K562 (cell line): Measurements from ENCODE around the gene DPH1. TPM values are rescaled to one million over a fixed set of nuclear protein-coding genes. Genes with fewer than 3 reads are reported as not detected.

Experiments
- ATAC-seq: fragments of 200-7000 bp; cut with Tn5 transposase; 3 replicates; pipeline ENCODE4 v1.9.1; 2020; ENCODE audit warnings: moderate library complexity
- BruUV-seq: library from RNA; stranded (reverse); fragments of 400-500 nt; replicated peaks from 2 replicates; lab custom pipeline; 2021; lab: Mats Ljungman, UMichigan
- CTCF ChIA-PET: fragments of 300-600 bp; formaldehyde crosslinking; extraction: SDS; loops from one replicate; lab custom pipeline; 2021; ENCODE audit warnings: low intra/inter-chr PET ratio; lab: Yijun Ruan, JAX
- POLR2A ChIA-PET: fragments of 300-600, 350-650 bp; sonication (Branson Sonifier 250); formaldehyde crosslinking; extraction: SDS; loops from one replicate; lab custom pipeline; 2021; ENCODE audit warnings: antibody characterized with exemption, inconsistent platforms; lab: Yijun Ruan, JAX
- DNase-seq, 4 experiments: peaks; one replicate each; pipeline versions ENCODE4 v3.0.0 to v3.0.0-alpha.2; 2011 to 2018; ENCODE audit warnings: low spot score in 3 of 4, mixed read lengths in 3 of 4; ENCODE audit errors: extremely low read depth in 1 of 4
- FAIRE-seq: peaks from 2 replicates; lab custom pipeline; 2011; peaks lifted over from hg19 to GRCh38; lab: Jason Lieb, UNC
- H2AFZ ChIP-seq: 2 replicates; pipeline ENCODE4 v1.6.0; 2011; ENCODE audit warnings: low read depth, low read length, control low read depth, inconsistent platforms
- H3K27ac ChIP-seq: fragments of 200-600 bp; 3 replicates; pipeline ENCODE4 v1.8.0; 2011; ENCODE audit warnings: low read depth, mild to moderate bottlenecking, control low read depth, inconsistent platforms, low read length, moderate library complexity, mixed read lengths; ENCODE audit errors: extremely low read depth
- H3K27me3 ChIP-seq, 2 experiments: fragments of 300-600 bp in 1 of 2; 2 replicates in 1 of 2; 3 replicates in 1 of 2; pipeline versions ENCODE4 v1.6.0 to v1.8.0; 2011; ENCODE audit warnings: inconsistent platforms in 2 of 2, low read length in 2 of 2, mild to moderate bottlenecking in 1 of 2, mixed read lengths in 1 of 2, moderate library complexity in 1 of 2; ENCODE audit not compliant: control insufficient read depth in 2 of 2, insufficient read depth in 2 of 2
- H3K36me3 ChIP-seq: fragments of 300-600 bp; 3 replicates; pipeline ENCODE4 v1.8.0; 2011; ENCODE audit warnings: mild to moderate bottlenecking, low read length, inconsistent platforms; ENCODE audit not compliant: control insufficient read depth, insufficient read depth
- H3K4me1 ChIP-seq, 2 experiments: fragments of 200-600 bp in 1 of 2; replicated peaks in 1 of 2; 2 replicates in 1 of 2; 3 replicates in 1 of 2; pipeline versions ENCODE4 v1.5.1 to v1.8.0; 2011; ENCODE audit warnings: inconsistent platforms in 2 of 2, low read length in 2 of 2, mild to moderate bottlenecking in 1 of 2, mixed read lengths in 1 of 2, moderate library complexity in 1 of 2; ENCODE audit not compliant: control insufficient read depth in 2 of 2, insufficient read depth in 2 of 2
- H3K4me2 ChIP-seq: 2 replicates; pipeline ENCODE4 v1.6.1; 2011; ENCODE audit warnings: low read length, control low read depth, inconsistent platforms, mixed read lengths; ENCODE audit not compliant: insufficient read depth
- H3K4me3 ChIP-seq: fragments of 200-600 bp; sonication (generic), shearing (Covaris generic); 2 replicates; pipeline ENCODE4 v1.5.1; 2016; ENCODE audit warnings: control low read depth, inconsistent platforms
- H3K79me2 ChIP-seq: fragments of 200-600 bp; 3 replicates; pipeline ENCODE4 v1.8.0; 2011; ENCODE audit warnings: low read length, inconsistent platforms; ENCODE audit not compliant: control insufficient read depth, insufficient read depth
- H3K9ac ChIP-seq, 2 experiments: 2 replicates each; pipeline versions ENCODE4 v1.6.0 to v1.6.1; 2011; ENCODE audit warnings: low read depth in 2 of 2, low read length in 2 of 2, control low read depth in 1 of 2, inconsistent platforms in 1 of 2, mild to moderate bottlenecking in 1 of 2, mixed read lengths in 1 of 2; ENCODE audit not compliant: insufficient read depth in 1 of 2
- H3K9me1 ChIP-seq: one replicate; pipeline ENCODE4 v1.6.0; 2011; ENCODE audit warnings: inconsistent platforms, mild to moderate bottlenecking, low read length, moderate library complexity; ENCODE audit not compliant: control insufficient read depth, insufficient read depth
- H3K9me3 ChIP-seq: replicated peaks from 2 replicates; pipeline ENCODE4 v1.5.1; 2011; ENCODE audit warnings: low read depth, low read length, inconsistent platforms; ENCODE audit not compliant: control insufficient read depth, insufficient read depth
- H4K20me1 ChIP-seq: replicated peaks from 2 replicates; pipeline ENCODE4 v1.6.1; 2011; ENCODE audit warnings: low read length, inconsistent platforms, mixed read lengths; ENCODE audit not compliant: control insufficient read depth, insufficient read depth
- HNRNPH1 ChIP-seq: fragments of 200-400 bp; formaldehyde crosslinking; optimal IDR thresholded peaks from 2 replicates; pipeline ENCODE3; 2017; ENCODE audit warnings: low read depth, mild to moderate bottlenecking, low read length, moderate library complexity
- RB1 ChIP-seq: fragments of 450-650 bp; IDR thresholded peaks from 2 replicates; pipeline ENCODE4 v1.6.1; 2017; ENCODE audit warnings: low read depth, mild to moderate bottlenecking
- STAT5A ChIP-seq: IDR thresholded peaks from 2 replicates; pipeline ENCODE4 v1.6.1; 2012; ENCODE audit warnings: low read length, inconsistent platforms, borderline replicate concordance
- YBX1 ChIP-seq: fragments of 450-650 bp; IDR thresholded peaks from 2 replicates; pipeline ENCODE4 v1.7.1; 2016; ENCODE audit warnings: mild to moderate bottlenecking
- ZEB2 ChIP-seq: fragments of 450-650 bp; IDR thresholded peaks from 2 replicates; pipeline ENCODE4 v1.6.1; 2016
- ZNF780A ChIP-seq: fragments of 250-450 bp; sonication (Bioruptor Pico); IDR thresholded peaks from 2 replicates; pipeline ENCODE4 v1.5.0; 2021; ENCODE audit warnings: mild to moderate bottlenecking
- WGBS: fragments of 100-300 bp; shearing (Covaris generic); methylation state at CpG from one replicate; pipeline ENCODE4 v1.1.6; 2016; ENCODE audit warnings: low coverage, mixed read lengths; ENCODE audit not compliant: insufficient coverage; ENCODE audit errors: missing lambda C conversion rate; 5-methylcytosine and 5-hydroxymethylcytosine counted together
- in situ Hi-C: fragments of 300-500 bp; cut with MboI; formaldehyde crosslinking; loops from 4 replicates; pipeline ENCODE4 v1.15.0; 2018; ENCODE audit warnings: inconsistent platforms, mixed read lengths
- intact Hi-C: fragments of 100-400 bp; cut with micrococcal nuclease; formaldehyde crosslinking; loops from 2 replicates; pipeline ENCODE4 v1.14.2; 2022
- polyA plus RNA-seq, 8 experiments: library from polyadenylated mRNA; depleted of rRNA in 4 of 8; stranded (reverse) in 5 of 8; unstranded in 3 of 8; fragments of >200 nt; fragmentation: Nextera tagmentation in 2 of 8; fragmentation: Illumina TruSeq in 1 of 8; extraction: Ambion mirVana in 2 of 8; extraction: Trizol in 1 of 8; gene quantifications; 2 replicates each; pipeline versions ENCODE4 v1.2.1 to v1.2.3, GENCODE V29; 2011 to 2014; ENCODE audit warnings: inconsistent platforms in 1 of 8, missing spikeins in 1 of 8
- total RNA-seq, 7 experiments: library from RNA; depleted of rRNA in 6 of 7; stranded (reverse); fragments of >200 nt in 6 of 7; fragmentation: Illumina TruSeq in 2 of 7; extraction: Trizol in 2 of 7; gene quantifications; 2 replicates each; pipeline versions ENCODE4 v1.2.1 to v1.2.3, GENCODE V29; 2011 to 2021; ENCODE audit warnings: low replicate concordance in 1 of 7
- TF ChIP-seq, protein P1 (sequence below): fragments of 450-650 bp; IDR thresholded peaks from 2 replicates; pipeline ENCODE4 v1.6.1; 2018; ENCODE audit not compliant: partially characterized antibody
- TF ChIP-seq, protein P2 (sequence below): sonication (generic); formaldehyde crosslinking; IDR thresholded peaks from 2 replicates; pipeline ENCODE4 v1.4.0; 2020; ENCODE audit warnings: mild to moderate bottlenecking, missing genetic modification reagents
- TF ChIP-seq, protein P3 (sequence below): fragments of 250-450 bp; sonication (Bioruptor Pico); IDR thresholded peaks from 2 replicates; pipeline ENCODE4 v1.5.0; 2020; ENCODE audit warnings: mild to moderate bottlenecking, borderline replicate concordance

DPH1 gene
- total and polyA plus RNA-seq, 9 of the 15 experiments (the other 6 are each of a cell fraction or from before 2014, with no cell fraction given) = 0.42 to 40.6 (median 20.2) TPM

DNA sequence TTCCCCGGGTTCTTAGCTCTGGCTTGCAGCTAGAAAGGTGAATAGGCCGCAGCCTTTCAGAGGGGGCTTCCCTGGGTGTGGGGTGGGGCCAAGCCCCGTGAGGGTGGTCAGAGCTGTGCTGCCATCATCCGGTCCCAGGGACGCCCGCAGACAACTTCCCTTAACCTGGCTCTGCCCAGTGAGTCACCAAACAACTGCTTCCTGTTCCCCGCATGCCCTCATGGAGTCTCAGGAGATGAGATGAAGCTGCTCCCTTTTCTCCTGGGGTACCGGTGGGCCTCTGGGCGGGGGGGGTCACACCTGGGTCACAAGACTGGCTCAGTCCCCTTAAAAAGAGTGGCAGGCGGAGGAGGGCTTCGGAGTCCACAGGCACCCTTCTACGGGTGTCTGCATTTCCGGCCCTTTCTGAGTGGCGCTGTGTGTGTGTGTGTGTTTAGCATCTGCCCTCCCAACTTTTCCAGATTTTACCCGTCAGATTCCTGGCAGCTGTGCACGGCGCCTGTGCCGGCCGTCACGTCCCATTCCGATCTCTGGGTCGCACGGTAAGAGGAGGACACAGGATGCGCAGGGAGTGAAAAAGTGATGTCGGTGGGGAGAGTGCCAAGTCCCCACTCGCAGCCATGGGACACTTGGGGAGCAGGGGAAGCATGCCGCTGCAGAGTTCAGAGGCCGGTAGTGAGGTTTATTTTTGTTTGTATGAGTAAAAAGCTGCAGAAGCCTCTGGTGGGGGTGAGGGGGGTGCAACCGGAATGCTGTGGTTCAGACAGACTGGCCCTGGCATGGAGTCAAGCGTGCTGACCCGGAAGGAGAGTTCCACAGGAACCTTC lies 41.7 kb downstream of the DPH1 start:
- CTCF ChIA-PET = no interaction called here
- TF ChIP-seq, protein P1, sequence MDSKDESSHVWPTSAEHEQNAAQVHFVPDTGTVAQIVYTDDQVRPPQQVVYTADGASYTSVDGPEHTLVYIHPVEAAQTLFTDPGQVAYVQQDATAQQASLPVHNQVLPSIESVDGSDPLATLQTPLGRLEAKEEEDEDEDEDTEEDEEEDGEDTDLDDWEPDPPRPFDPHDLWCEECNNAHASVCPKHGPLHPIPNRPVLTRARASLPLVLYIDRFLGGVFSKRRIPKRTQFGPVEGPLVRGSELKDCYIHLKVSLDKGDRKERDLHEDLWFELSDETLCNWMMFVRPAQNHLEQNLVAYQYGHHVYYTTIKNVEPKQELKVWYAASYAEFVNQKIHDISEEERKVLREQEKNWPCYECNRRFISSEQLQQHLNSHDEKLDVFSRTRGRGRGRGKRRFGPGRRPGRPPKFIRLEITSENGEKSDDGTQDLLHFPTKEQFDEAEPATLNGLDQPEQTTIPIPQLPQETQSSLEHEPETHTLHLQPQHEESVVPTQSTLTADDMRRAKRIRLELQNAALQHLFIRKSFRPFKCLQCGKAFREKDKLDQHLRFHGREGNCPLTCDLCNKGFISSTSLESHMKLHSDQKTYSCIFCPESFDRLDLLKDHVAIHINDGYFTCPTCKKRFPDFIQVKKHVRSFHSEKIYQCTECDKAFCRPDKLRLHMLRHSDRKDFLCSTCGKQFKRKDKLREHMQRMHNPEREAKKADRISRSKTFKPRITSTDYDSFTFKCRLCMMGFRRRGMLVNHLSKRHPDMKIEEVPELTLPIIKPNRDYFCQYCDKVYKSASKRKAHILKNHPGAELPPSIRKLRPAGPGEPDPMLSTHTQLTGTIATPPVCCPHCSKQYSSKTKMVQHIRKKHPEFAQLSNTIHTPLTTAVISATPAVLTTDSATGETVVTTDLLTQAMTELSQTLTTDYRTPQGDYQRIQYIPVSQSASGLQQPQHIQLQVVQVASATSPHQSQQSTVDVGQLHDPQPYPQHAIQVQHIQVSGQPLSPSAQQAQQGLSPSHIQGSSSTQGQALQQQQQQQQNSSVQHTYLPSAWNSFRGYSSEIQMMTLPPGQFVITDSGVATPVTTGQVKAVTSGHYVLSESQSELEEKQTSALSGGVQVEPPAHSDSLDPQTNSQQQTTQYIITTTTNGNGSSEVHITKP = no peak
- TF ChIP-seq ZNF780A (no peak), STAT5A (no peak), HNRNPH1 (no peak), YBX1 (no peak), RB1 (no peak), ZEB2 (no peak)
- TF ChIP-seq, protein P2, sequence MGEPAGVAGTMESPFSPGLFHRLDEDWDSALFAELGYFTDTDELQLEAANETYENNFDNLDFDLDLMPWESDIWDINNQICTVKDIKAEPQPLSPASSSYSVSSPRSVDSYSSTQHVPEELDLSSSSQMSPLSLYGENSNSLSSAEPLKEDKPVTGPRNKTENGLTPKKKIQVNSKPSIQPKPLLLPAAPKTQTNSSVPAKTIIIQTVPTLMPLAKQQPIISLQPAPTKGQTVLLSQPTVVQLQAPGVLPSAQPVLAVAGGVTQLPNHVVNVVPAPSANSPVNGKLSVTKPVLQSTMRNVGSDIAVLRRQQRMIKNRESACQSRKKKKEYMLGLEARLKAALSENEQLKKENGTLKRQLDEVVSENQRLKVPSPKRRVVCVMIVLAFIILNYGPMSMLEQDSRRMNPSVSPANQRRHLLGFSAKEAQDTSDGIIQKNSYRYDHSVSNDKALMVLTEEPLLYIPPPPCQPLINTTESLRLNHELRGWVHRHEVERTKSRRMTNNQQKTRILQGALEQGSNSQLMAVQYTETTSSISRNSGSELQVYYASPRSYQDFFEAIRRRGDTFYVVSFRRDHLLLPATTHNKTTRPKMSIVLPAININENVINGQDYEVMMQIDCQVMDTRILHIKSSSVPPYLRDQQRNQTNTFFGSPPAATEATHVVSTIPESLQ (CRISPR knock-in tag) = no peak
- TF ChIP-seq, protein P3, sequence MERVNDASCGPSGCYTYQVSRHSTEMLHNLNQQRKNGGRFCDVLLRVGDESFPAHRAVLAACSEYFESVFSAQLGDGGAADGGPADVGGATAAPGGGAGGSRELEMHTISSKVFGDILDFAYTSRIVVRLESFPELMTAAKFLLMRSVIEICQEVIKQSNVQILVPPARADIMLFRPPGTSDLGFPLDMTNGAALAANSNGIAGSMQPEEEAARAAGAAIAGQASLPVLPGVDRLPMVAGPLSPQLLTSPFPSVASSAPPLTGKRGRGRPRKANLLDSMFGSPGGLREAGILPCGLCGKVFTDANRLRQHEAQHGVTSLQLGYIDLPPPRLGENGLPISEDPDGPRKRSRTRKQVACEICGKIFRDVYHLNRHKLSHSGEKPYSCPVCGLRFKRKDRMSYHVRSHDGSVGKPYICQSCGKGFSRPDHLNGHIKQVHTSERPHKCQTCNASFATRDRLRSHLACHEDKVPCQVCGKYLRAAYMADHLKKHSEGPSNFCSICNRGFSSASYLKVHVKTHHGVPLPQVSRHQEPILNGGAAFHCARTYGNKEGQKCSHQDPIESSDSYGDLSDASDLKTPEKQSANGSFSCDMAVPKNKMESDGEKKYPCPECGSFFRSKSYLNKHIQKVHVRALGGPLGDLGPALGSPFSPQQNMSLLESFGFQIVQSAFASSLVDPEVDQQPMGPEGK (CRISPR knock-in tag) = no peak
- ATAC-seq (no peak), DNase-seq (no peak), FAIRE-seq (no peak)
- intact Hi-C loops = no loop called here
- in situ Hi-C loops = no loop called here
- no peak overlapping the region for H3K4me2 ChIP-seq
- no peak overlapping the region for H3K9ac ChIP-seq
- H3K9me3 ChIP-seq = no peaks in the 10 kb centered on the region
- BruUV-seq = no TSS peak
- H3K27ac ChIP-seq = no peak overlapping the region
- no peaks in the 10 kb centered on the region for H3K79me2 ChIP-seq
- 0 out of 3 replicates have a peak, but pooled peaks cover 5% of the 10 kb centered on the region for H3K36me3 ChIP-seq
- POLR2A ChIA-PET = interaction anchor here (1.0 kb wide), 1 partner anchor 50 kb away, joined by 3 read pairs; no protein-coding TSS in a partner anchor
- no peak overlapping the region for H3K4me3 ChIP-seq
- no peak overlapping the region for H2AFZ ChIP-seq
- H3K27me3 ChIP-seq = no peaks in the 10 kb centered on the region
- H3K9me1 ChIP-seq = no peaks in the 10 kb centered on the region
- no peaks in the 10 kb centered on the region for H4K20me1 ChIP-seq
- WGBS = 90% methylated on average over 14 of the region's 31 CpGs
- peaks cover 0 to 4% of the 10 kb centered on the region in 2 experiments; a peak in 1 of 5 replicates for H3K4me1 ChIP-seq
